NCI-H345 (cell line): ENCODE measurements around the gene NEK4.

Source experiments
- DNase-seq: peaks from one replicate; lab custom pipeline; 2025; lab: John Stamatoyannopoulos, UW

The NEK4 gene

DNA sequence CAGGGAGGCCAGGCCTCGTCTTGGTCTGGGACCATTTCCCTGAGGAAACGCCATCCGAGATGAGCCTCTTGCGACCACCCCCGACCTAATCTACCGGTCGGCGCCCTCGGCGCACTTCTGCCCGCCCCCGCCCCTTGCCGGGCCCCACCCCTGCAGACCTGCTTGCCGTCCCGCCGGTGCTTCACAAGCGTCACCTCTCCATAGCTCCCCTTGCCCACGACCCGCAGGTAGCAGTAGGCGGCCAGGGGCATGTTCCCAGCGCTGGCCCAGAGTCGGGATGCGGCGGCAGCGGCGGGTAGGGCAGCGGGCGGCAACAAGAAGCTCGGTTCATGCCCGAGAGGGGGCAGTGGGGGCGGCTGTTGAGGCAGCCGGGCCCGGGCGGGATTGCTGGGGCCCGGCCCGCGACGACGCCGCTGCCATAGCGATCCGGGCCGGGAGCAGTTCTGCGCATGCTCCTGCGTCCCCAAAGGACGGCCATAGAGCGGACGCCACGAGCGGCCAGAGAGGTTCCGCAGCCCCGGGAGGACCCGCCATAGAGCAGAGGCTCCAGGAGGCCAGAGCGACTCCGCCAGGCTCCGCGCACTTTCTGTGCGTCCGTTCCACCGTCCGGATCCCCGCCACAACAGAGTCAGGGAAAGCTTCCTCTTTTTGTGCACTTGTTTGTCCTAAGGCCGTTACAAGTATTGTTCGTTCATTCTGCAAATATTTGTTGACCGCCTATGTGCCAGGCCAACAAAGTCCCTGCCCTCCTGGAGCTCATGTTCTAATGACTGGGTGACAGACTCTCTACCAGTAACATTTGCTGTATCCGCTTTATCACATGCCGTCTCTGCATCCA, at the start of gene NEK4:
Gene NEK4 (minus strand): TSS at position 445 of the 838 bp plus-strand sequence. CDS start 194 bp downstream, at position 251.
- peak; percentile 88 for DNase-seq

DNA sequence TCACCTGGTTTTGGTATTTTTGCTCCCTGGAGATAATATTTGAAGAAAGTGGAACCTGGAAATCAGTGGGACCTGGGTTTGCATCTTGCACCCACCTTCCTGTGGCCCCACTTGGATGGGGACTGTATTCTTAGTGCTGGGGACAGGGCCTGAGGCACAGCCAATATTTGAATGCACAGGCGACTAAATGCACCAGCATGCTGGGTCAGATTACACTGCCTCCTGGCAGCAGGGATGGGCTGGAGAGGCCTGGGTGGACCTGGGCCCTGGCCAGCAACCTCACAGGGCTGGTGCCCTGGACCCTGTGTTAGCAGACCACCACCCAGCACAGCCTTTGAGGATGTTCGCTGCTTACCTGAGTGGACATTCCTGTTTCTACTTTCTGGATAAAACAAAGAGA, 49.2 kb upstream of the NEK4 start:
- DNase-seq, result no peak

DNA sequence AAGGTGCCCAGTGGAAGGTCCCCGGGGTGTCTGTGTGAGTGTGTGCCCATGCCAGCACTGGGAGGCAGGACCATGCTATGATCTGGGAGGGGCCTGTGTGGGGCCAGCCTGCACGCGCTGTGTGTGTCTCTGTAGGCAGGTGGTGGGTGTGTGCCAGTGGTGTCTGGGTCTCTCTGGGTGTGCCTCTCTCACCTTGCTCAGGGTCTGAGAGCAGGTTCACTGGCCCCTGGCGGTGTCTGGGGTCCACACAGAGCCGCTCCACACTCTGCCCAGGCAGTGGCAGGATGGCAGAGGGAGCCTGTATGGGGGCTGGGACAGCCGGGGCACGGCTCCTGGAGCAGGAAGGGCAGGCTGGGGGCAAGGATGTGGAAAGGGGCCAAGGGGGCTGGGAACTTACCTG, 47.1 kb upstream of the NEK4 start:
- no peak for DNase-seq

DNA sequence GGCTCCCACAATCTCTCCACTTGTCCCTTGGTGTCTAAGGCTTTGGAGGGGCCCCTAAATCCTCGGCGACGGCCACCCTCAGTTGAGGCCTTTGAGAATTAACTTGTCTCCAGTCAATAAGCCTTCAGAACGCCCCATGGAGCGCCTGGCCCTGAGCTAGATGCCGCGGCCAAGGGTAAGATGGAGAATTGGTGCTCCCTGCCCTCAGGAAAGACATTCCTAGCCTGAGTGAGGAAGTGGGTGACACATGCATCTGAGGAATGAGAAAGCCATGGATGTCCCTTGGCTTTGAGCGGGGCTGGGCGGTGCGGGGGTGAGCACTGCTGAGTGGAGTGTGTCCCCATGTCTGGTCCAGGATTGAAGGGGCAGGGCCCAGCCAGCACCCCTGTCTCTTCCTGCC, 46.5 kb upstream of the NEK4 start:
- DNase-seq, result no peak

DNA sequence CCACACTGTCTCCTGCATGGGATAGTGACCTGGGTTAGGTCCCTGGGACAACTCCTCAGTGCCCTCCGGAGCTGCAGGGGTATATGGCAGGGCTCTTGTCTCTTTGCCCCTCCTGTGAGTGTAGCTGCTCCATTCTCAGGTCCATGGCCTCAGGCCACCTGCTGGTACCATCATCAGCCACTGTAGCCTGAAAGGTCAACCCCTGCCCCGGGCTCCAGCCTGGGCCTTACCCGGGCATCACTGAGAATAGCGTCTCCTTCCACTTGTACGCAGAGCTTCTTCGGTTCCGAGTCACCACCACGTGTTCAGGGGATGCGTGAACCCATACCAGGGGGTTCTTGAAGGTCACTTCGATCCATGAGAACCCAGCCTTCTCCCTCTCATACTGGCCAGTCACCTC, 45.9 kb upstream of the NEK4 start:
- no peak for DNase-seq

DNA sequence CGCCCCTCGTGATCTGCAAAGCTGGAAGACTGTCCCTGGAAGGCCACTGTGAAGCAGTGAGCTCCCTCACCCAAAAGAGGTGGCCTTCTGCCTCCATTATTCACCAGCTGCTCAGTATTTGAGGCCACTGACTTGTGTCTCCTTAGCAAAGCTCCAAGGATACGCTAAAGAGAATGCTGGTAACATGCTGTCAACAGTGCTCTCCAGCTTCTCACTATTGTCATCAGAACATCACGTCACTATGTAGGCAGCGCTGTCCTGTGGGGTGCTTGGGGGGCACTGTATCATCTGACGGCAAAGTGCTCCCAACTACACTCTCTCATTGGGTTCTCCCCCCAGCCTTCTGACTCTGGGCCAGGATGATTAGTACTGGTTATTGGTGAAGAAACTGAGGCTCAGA, 45.5 kb upstream of the NEK4 start:
- DNase-seq, result no peak

DNA sequence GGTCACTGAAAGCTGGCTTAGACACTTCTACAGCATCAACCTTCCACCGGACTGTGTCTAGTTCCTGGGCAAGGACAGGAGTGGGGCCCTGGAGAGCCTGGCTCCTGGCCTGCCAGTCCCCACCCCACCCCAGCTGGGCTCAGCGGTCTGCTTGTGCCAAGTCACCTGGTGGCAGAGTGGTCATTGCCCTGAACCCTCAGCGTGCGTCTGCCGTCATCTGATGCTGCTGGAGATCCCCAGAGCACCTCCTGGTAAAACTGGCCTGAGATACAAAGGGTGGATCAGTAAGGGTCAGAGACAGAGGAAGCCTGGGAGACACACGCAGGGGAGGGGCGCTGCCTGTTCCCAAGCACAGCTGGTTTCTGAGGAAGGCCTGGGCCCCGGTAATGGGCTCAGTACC, 43.1 kb upstream of the NEK4 start:
- DNase-seq, result no peak

DNA sequence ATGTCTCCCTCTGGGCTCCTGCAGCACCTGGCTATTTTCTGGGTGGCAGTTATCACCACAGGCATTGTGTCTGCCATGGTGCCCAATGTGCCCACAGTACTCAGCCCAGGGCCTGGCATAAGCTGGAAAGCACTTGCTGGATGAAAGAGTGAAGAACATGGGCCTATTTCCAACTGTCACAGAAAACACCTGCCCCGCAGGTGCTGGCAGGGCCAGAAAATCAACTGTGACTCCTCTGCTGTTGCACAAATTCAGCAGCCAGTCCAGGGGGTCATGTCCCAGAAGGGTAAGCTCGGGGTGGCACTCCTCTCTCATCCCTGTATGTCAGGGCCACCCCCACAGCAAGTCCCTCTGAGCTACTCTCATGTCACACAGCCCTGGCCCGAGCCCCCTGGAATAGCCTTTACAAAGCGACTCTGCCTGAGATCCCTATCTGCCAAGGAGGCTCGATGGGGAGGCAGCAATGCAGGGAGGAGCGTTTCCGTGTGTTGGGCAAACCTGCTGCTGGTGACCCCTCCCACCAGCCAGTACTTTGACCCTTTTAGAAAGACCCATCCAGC, 40.8 kb upstream of the NEK4 start:
- DNase-seq, result no peak

DNA sequence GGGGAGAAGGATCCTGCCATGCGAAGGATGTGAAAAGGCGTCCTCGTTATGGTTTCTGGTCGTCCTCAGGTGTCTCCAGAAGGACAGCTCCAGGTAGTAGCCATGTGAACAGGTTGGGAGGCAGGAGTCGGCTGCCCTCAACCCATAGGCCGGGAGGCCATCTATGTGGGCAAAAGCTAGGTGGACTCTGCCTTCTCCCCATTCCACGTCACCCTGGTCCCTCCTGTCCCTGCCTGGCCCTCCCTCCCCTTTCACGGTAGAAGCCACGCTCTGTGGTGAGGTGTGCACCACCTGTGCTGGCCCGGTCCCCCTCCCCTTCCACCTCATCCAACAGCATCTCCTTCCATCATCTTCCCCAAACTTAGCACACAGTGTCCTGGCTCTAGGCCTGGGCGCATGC, 40.2 kb upstream of the NEK4 start:
- no peak for DNase-seq

DNA sequence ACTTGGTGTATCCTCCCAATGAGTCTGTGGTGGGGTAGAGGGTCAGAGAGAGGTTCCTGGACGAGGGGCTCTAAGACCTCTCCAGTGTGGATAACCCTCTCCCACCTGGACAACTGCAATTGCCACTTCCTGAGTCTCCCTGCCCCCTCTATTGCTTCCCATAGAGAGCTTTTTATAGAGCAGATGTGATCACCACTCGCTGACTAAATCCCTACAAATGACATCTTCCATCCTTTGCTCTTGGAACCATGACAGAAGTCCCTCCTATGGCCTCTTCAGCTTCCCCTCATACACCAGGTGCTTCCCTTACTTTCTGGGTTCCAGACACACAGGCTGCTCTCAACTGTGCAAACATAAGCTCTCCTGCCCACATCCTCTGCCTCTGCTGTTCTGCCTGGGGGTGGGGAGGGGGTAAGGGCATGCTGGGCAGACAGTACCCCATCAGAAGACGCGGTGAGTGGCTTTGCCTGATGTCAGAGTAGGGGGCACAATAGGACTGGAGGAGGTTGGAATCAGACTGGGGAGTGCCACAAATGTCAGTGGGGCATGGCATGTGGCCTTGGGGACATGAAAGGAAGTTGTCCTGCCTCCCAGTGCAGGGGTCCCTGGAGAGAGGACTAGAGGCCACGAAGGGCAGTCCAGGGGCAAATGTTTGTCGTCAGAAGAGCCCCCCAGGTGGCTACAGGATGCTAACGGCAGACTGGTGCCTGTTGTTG, 39.1 kb upstream of the NEK4 start:
- DNase-seq, result peak; percentile 1

DNA sequence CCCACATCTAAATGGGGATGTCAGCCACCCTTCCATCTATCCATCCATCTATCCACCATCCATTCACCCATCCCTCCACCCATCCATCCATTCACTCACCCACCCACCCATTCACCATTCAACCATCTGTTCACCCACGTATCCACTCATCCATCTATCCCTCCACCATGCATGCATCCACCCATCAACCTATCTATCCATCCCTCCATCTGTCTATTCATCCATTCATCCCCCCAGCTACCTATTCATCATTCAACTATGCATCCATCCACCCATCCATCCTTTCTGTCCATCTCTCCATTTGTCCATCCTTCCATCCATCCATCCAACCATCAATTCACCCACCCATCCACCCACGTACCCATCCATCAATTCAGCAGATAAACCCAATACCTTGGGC, 38.4 kb upstream of the NEK4 start:
- no peak for DNase-seq

DNA sequence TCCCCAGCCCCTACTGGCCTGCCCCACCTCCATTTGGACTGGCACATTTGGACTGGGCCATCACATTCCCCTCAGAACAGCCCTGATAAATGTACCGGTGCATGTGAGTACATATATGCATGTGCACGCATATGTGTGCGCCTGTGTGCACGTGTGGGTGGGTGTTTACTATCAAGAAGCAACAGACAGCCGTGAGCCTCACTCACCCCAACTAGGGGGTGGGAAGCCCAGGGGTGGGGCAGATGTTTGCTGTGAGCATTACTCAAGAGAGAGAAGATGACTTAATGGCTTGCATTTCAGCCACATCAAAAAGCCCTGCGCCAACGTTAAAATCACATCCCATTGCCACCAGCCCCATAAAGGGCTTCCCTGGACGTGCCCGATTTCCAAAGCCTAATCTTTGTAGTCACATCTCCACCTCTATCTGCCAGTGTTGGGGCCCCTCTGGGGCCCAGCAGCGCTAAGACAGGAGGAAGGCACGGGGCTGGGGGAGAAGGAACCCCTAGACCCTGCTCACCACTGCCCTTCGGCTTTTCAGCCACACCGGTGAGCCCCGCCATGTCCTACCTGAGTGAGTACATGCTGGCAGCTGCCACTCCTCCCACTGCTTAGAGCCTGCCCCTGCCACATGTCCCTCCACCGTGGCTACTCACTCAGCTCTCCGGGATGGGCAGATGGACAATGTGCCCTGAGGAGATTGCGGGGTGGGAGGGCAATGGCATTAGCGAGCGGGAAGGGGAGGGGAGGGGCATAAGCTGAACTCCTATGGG, 34.7 kb upstream of the NEK4 start:
- DNase-seq, result no peak

DNA sequence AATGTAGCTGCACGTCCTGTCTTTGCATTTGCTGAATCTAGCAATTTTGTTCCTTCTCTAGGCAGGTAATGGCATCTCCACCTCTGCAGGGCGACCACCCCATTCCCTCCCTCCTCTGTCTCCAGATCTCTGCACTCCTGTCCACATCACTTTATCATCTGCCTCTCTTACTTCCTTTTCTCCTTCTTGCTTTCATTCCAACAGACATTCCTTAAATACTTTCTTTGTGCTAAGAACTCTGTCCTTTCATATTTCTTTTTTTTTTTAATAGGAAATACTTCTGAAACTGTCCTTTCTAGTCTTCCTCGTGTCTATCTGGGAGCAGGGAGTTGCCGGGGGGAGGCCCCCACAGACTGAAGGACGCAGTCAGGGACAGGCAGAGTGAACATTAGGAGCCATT, 31.1 kb upstream of the NEK4 start:
- DNase-seq, result no peak

DNA sequence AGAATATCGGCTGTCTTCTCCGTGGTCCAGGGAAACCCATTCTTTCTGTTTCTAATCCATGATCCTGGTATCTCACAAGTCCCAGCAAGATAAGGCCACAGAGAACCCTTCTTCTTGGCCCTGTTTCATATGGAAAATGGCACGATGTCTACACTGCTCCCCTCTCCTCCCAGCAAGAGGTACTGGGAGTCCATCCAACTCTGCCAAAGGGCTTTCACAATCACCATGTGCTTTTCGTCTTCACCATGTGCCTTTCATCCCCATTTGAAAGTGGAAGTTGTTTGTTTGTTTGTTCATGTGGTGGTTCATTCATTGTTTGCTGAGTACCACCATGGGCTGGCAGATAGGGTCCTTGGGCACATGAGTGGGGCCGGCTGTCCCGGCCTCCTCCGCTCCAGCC, 29.3 kb upstream of the NEK4 start:
- DNase-seq, result no peak

DNA sequence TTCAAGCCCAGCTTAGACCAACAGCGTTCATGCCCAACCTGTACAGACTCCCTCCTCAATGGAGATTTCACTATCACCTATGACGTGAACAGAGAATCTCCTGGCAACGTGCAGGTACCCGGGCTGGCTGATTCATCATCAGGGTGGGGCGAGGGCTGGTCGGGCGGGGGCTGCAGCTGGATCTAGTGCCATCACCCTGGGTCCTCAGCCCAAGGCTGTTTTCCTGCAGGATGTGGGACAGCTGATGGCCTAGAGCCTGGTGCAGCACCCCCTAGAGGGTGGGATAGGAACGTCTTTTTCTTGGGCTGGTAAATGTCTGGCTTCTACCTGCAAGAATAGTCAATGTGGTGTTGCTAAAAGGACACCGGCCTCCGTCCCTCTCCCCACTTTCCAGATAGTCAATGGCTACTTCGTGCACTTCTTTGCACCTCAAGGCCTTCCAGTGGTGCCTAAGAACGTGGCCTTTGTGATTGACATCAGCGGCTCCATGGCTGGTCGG, 28.3 kb upstream of the NEK4 start:
- DNase-seq, result no peak

DNA sequence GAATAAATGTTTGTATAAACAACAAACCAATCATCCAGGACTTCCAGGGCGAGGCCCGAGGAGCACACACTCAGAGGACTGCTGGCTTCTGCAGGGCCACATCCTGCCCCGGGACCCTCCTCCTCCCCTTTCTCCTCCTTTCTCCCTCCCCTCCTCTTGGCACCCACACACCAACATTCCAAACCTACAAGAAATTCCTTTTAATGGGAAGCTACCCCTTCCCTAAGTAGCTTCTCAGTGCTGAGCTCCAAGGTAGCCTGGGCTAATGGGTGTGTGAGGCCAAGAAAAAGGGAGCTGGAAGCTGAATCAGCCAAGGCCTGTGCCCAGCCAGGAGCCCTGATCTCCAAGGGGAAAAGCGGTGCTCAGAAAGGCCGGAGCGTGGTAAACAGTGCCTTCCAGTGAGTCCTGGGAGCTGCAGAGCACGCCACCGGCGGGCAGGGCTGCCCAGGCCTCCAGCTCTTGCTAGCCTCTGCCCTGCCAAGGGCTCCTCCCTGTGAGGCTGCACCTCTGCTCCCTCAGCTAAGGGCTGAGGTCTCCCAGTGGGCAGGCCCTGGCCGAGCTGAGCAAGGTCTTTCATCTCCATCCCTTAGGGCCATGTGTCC, 27.7 kb upstream of the NEK4 start:
- DNase-seq, result no peak

DNA sequence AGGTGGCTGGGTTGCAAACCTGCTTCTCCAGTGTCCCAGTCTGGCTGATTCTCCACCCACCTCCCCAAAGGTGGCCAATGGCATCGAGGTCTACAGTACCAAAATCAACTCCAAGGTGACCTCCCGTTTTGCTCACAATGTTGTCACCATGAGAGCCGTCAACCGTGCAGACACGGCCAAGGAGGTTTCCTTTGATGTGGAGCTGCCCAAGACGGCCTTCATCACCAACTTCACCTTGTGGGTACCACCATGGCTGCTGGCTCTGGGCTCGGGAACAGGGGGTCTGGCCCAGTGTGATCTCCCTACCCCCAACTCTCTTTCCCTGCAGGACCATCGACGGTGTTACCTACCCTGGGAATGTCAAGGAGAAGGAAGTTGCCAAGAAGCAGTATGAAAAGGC, 25.7 kb upstream of the NEK4 start:
- no peak for DNase-seq

DNA sequence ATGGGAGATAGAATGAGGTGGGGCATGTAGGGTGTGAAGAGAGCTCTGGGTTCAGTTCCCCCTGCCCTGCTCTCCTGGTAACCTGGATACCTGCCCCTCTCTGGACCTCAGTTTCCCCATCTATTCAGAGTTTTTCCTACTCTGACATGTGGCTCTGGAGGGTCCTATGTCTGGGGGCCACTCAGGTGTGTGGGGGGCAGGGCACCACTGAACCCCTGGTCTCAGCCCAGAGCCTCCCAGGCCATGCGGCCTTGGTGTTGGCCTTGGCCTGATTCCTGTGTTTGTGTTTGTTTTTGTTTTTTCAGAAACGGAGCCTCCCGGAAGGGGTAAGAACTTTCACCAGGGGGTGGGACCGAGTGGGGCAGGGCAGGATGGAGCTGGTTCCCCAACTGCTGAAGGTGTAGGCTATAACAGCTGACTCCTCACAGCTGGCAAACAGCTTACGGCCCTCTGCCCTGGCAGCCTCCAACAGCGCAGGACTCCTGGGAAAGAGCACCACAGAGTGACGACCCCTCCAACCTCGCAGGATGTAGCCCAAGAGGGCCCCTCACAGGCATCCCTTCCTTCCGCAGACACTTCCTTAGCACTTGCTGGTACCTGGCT, 24.7 kb upstream of the NEK4 start:
- no peak for DNase-seq

DNA sequence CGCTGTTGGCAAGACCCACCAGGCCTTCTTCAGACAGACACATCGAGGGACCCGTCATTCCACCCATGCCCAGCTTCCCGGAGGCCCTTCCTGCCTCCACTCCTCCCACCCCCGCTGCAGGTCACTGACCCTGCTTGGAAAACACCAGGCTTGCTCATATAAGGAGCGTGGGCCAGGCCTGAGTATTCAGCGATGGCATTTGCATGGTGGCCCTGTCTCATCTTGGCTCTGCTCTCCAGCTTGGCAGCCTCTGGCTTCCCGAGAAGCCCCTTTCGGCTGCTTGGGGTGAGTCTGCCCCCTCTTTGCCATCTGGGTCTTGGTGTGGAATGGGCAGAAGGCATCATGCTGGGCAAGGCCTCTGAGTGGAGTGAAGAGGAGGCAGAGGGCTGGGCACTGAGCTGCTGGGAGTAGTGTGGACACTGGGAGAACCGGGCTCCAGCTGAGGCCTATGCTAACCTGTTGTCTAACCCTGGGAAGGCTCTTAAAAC, 23.9 kb upstream of the NEK4 start, which contains the start of gene ITIH3:
Gene ITIH3 (plus strand): TSS at position 185 of the 488 bp plus-strand sequence. CDS start 8 bp downstream, at position 193.
- no peak for DNase-seq

DNA sequence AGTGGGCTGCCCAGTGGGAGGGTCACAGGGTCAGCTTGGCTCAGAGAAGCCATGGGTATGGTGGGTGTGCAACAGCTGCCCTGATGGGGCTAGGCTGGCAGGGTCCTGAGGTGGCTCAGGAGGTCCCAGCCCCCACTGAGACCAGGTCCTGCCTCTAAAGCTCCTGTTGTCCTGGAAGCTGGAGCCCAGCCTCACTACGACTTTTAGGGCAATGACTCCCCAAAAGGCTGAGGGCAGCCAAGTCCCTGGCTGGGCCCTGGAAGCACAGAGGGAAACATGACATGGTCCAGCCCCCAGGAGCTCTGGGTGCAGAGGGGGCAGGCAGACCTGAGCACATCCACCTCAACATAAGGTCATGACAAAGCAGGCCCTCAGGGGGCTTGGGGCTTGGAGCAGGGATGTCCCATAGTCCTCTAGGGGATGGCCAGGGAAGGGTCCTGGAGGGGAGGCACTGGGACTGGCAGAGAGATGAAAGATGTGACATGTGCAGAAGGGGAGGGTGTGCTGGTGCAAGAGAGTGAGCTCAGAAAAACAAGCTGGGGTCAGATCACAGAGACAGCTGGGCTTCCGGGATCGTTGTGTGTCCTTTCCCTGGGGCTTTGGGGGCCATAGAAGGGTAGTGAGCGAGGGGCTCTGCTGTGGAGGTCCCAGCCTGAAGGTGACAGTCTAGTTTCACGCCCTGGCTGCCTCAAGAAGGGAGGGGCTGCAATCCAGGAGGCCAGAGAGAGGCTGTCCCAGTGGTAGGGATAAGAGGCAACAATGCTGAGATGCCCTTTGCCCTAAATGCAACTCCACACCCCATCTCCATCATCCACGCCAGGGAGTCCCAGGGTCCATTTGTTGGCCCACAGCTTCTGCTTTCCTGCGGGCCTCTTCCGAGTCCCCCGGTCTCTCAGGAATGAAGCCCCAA, 23.2 kb upstream of the NEK4 start:
- no peak for DNase-seq
